Transverse colon (tissue), 4 donors: Measurements from ENCODE around the gene PTHLH. TPM values are rescaled to one million over a fixed set of nuclear protein-coding genes. Genes with fewer than 3 reads are reported as not detected.

ENCODE experiments used
- DNase-seq: peaks from one replicate; pipeline ENCODE4 v3.0.0-alpha.2; 2019
- H3K27ac ChIP-seq, 4 donors: fragments of 200-600 bp; sonication (generic); 2 replicates each; pipeline ENCODE4 v1.5.1; 2016 to 2018; ENCODE audit warnings: inconsistent platforms in 4 of 4
- H3K27me3 ChIP-seq: fragments of 200-600 bp; sonication (generic); 2 replicates; pipeline ENCODE4 v1.5.1; 2017; ENCODE audit warnings: inconsistent platforms
- H3K36me3 ChIP-seq, 4 donors: fragments of 200-600 bp; sonication (generic); 2 replicates each; pipeline ENCODE4 v1.5.1; 2017 to 2019; ENCODE audit warnings: inconsistent platforms in 4 of 4
- H3K4me1 ChIP-seq, 4 donors: fragments of 200-600 bp; sonication (generic); 2 replicates each; pipeline ENCODE4 v1.5.1; 2017 to 2020; ENCODE audit warnings: inconsistent platforms in 4 of 4
- H3K4me3 ChIP-seq, 4 donors: fragments of 200-600 bp; sonication (generic); 1 replicate in 1 of 4; 2 replicates in 3 of 4; pipeline versions ENCODE4 v1.5.1 to v1.6.1; 2017 to 2019; ENCODE audit warnings: inconsistent platforms in 4 of 4
- H3K9me3 ChIP-seq, 2 donors: fragments of 200-600 bp; sonication (generic); 2 replicates each; pipeline ENCODE4 v1.5.1; 2017 to 2019; ENCODE audit warnings: inconsistent platforms in 2 of 2
- EP300 ChIP-seq: sonication (generic); formaldehyde crosslinking; IDR thresholded peaks from one replicate; pipeline ENCODE4 v1.6.1; 2017; ENCODE audit warnings: antibody characterized with exemption, low read depth
- POLR2A ChIP-seq: fragments of 450-650 bp; IDR thresholded peaks from one replicate; pipeline ENCODE4 v1.6.1; 2016; ENCODE audit warnings: antibody characterized with exemption, mild to moderate bottlenecking, moderate library complexity
- POLR2AphosphoS5 ChIP-seq, 3 donors: sonication (generic); formaldehyde crosslinking; IDR thresholded peaks; one replicate each; pipeline ENCODE4 v1.6.1; 2016; ENCODE audit warnings: antibody characterized with exemption in 3 of 3
- WGBS, 2 donors: methylation state at CpG; one replicate each; pipeline ENCODE4 v1.1.5; 2018; ENCODE audit warnings: low coverage in 1 of 2; 5-methylcytosine and 5-hydroxymethylcytosine counted together
- in situ Hi-C, 4 donors: fragments of 200-750 bp; cut with MboI; loops; one replicate each; pipeline versions ENCODE4 v1.15.0 to v1.15.1; 2017; ENCODE audit warnings: low sequenced_read_pairs in 3 of 4, low pct_ligation_motif_present in 1 of 4, low pct_unique_long_range_greater_than_20kb in 1 of 4
- intact Hi-C: fragments of 100-400 bp; cut with DNase I; formaldehyde crosslinking; loops from one replicate; pipeline ENCODE4 v1.15.1; 2023; ENCODE audit warnings: low total_unique reads
- total RNA-seq, 4 donors: library from RNA; depleted of rRNA; stranded (reverse); fragments of >200 nt; gene quantifications; one replicate each; pipeline ENCODE4 v1.1.0, GENCODE V29; 2016
- TF ChIP-seq, protein P1 (sequence below), 5 experiments: fragments of 200-600 bp in 3 of 5; fragments of 450-650 bp in 2 of 5; sonication (generic) in 3 of 5; IDR thresholded peaks; 1 replicate in 2 of 5; 2 replicates in 3 of 5; pipeline ENCODE4 v1.5.1; 2016 to 2017; ENCODE audit warnings: antibody characterized with exemption in 5 of 5, inconsistent platforms in 3 of 5, mild to moderate bottlenecking in 2 of 5, moderate library complexity in 1 of 5

PTHLH gene
- total RNA-seq, 4 donors from 2014 or later: 0.68 to 0.79 TPM; not detected in 2

DNA sequence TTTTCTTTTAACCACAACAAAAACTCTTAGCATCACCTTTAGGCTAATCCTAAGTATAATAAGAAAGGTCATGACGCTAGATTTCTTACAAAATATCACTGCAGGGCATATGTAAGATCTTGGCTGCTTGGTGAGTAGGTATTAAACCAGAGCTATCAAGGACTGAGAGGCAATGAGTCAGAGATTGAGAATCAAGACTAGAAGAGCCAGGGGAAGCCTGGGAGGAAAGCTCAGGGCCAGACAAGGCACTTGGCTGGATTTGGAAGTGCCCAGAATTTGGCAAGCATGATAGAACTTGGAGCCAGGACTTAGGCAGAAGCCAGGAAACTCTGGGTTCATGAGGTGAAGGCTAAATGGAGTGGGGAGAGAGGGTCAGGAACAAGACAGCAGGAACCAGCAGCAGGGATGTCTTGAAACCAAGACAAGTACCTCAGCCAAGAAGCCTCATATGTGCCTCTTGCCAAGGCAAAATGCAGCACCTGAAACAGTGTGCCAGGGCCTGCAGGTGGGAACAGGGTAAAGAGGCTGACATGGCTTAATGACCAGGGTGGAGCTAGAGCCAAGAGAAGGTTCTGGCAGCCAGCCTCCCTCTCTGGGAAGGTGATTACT, 49.9 kb downstream of the PTHLH start:
- Histone ChIP-seq H3K27ac (no peak overlapping the region), H3K9me3 (no peaks in the 10 kb centered on the region), H3K4me1 (no peaks in the 10 kb centered on the region), H3K27me3 (no peaks in the 10 kb centered on the region), H3K4me3 (no peak overlapping the region), H3K36me3 (no peaks in the 10 kb centered on the region)
- DNase-seq: no peak
- 54 to 72% methylated on average over 1 of the region's 1 CpG for WGBS, 2 donors
- in situ Hi-C loops: no loop called here
- TF ChIP-seq EP300: no peak
- TF ChIP-seq, protein P1, sequence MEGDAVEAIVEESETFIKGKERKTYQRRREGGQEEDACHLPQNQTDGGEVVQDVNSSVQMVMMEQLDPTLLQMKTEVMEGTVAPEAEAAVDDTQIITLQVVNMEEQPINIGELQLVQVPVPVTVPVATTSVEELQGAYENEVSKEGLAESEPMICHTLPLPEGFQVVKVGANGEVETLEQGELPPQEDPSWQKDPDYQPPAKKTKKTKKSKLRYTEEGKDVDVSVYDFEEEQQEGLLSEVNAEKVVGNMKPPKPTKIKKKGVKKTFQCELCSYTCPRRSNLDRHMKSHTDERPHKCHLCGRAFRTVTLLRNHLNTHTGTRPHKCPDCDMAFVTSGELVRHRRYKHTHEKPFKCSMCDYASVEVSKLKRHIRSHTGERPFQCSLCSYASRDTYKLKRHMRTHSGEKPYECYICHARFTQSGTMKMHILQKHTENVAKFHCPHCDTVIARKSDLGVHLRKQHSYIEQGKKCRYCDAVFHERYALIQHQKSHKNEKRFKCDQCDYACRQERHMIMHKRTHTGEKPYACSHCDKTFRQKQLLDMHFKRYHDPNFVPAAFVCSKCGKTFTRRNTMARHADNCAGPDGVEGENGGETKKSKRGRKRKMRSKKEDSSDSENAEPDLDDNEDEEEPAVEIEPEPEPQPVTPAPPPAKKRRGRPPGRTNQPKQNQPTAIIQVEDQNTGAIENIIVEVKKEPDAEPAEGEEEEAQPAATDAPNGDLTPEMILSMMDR (IDR thresholded peaks at IDR 0.05): no peak
- TF ChIP-seq POLR2A: no peak
- TF ChIP-seq POLR2AphosphoS5 (IDR thresholded peaks at IDR 0.05): no peak
- intact Hi-C loops: no loop called here

DNA sequence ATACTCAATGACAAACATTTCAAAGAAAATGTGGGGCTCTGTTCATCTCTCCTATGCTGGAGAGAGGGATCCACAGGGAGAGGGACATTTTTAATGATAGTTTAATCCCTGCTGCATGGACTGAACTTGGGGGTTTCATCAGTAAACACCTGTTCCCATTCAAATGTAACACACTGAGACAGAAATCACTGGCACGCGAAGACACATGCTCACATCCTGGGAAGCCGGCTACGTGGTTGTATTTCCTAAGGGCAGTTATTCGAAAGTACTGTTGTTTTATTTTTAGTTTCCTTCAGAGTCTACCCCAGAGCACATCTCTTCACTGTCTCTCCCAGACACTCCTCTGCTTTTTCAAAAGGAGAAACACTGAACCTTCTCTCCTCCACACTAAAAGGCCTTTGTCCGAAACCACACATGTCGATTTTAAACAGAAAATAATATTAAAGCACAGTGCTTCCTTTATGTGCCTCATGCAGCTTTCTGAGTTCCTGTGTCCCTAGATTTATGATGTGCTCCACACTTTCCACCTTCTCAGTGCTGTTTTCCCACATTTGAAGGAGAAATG, 52.8 kb downstream of the PTHLH start:
- H3K27me3 ChIP-seq: no peaks in the 10 kb centered on the region
- H3K36me3 ChIP-seq: no peaks in the 10 kb centered on the region
- TF ChIP-seq EP300: no peak
- no peak for TF ChIP-seq POLR2A
- TF ChIP-seq, protein P1 (IDR thresholded peaks at IDR 0.05): no peak
- no peak for TF ChIP-seq POLR2AphosphoS5 (IDR thresholded peaks at IDR 0.05)
- H3K4me1 ChIP-seq: no peaks in the 10 kb centered on the region
- in situ Hi-C loops (no loop called here), intact Hi-C loops (no loop called here)
- H3K4me3 ChIP-seq: no peak overlapping the region
- no peak for DNase-seq
- H3K27ac ChIP-seq: no peak overlapping the region
- no peaks in the 10 kb centered on the region for H3K9me3 ChIP-seq
- 73 to 76% methylated on average over 7 of the region's 7 CpGs for WGBS, 2 donors

DNA sequence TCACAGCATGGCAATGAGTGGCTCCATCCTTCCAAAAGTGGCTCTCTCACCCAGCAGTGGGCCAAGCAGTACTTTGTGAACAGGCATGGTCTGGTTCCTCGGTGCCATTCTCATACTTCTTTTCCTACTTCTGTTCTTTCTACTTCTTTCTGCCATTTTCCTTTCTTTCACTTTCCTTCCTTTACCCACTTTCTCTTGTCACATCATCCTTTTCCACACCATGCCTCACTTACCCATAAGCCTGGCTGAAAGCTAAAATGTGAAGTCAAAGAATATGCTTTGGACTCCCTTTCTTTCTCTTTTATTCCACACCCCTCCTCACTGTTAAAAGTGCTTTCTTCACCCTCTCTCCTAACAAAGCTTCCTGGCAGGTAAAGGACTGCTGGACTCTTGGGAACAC, 57.0 kb downstream of the PTHLH start:
- TF ChIP-seq POLR2AphosphoS5 (IDR thresholded peaks at IDR 0.05): no peak
- TF ChIP-seq POLR2A: no peak
- TF ChIP-seq, protein P1 (IDR thresholded peaks at IDR 0.05): no peak
- TF ChIP-seq EP300: no peak
- Histone ChIP-seq H3K4me1 (no peaks in the 10 kb centered on the region), H3K27me3 (no peaks in the 10 kb centered on the region), H3K27ac (no peak overlapping the region), H3K9me3 (no peaks in the 10 kb centered on the region), H3K4me3 (no peak overlapping the region), H3K36me3 (no peaks in the 10 kb centered on the region)
- no peak for DNase-seq
- 50 to 88% methylated on average over 1 of the region's 1 CpG for WGBS, 2 donors
- in situ Hi-C loops (no loop called here), intact Hi-C loops (no loop called here)

DNA sequence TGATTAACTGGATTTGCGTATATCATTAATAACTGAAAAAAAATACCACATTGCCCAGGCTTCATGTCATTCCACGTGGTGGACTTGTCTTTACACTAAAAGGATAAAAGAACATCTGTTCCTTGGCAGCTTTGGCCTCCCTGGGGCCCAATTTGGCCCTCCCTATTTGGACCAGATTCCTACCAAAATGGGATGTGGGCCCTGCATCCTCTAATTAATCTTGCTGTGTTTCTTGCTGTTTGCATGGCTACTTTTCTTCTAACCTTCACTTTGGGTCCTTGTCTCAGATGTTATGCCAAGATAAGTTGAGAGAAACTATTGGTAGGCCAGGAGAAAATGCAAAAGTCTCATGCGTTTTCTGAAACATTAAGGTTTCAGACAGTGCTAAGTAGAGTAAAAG, 57.5 kb downstream of the PTHLH start:
- Histone ChIP-seq H3K4me1 (no peaks in the 10 kb centered on the region), H3K27me3 (no peaks in the 10 kb centered on the region), H3K36me3 (no peaks in the 10 kb centered on the region), H3K27ac (no peak overlapping the region), H3K4me3 (no peak overlapping the region), H3K9me3 (no peaks in the 10 kb centered on the region)
- intact Hi-C loops: no loop called here
- TF ChIP-seq, protein P1 (IDR thresholded peaks at IDR 0.05): no peak
- TF ChIP-seq POLR2AphosphoS5 (IDR thresholded peaks at IDR 0.05): no peak
- no peak for TF ChIP-seq EP300
- TF ChIP-seq POLR2A: no peak
- DNase-seq: no peak
- 49 to 50% methylated on average over 2 to 3 of the region's 3 CpGs for WGBS, 2 donors
- in situ Hi-C loops: no loop called here
